ENCODE results near the gene SLC12A4.

The SLC12A4 gene

GRCh38 chr16:67962135-67962534 is 6.3 kb downstream of the SLC12A4 start:
- DNase-seq, result no peak

GRCh38 chr16:67961551-67961957 is 6.9 kb downstream of the SLC12A4 start:
- DNase-seq, result peak; percentile 98

GRCh38 chr16:67959536-67960329 is 8.7 kb downstream of the SLC12A4 start:
- DNase-seq, result no peak

- DNase-seq, result no peak
These were observed 10.8 kb downstream of the SLC12A4 start for GRCh38 chr16:67957622-67958021.

- DNase-seq, result no peak
These were observed 13.8 kb downstream of the SLC12A4 start for GRCh38 chr16:67954421-67955196.

- no peak for DNase-seq
These were observed 14.6 kb downstream of the SLC12A4 start for GRCh38 chr16:67953641-67954375.

GRCh38 chr16:67951485-67951884 is 17.0 kb downstream of the SLC12A4 start:
- DNase-seq, result no peak

GRCh38 chr16:67950335-67950843 is 18.0 kb downstream of the SLC12A4 start:
- no peak for DNase-seq

GRCh38 chr16:67949645-67950044 is 18.8 kb downstream of the SLC12A4 start:
- DNase-seq, result no peak

GRCh38 chr16:67948015-67948414 is 20.4 kb downstream of the SLC12A4 start:
- no peak for DNase-seq

- DNase-seq, result no peak
These were observed 21.4 kb downstream of the SLC12A4 start for GRCh38 chr16:67946966-67947558.

- DNase-seq, result no peak
These were observed 22.3 kb downstream of the SLC12A4 start for GRCh38 chr16:67946128-67946569.

GRCh38 chr16:67945392-67945933 is 23.0 kb downstream of the SLC12A4 start:
- DNase-seq, result no peak

GRCh38 chr16:67944690-67945391 is 23.6 kb downstream of the SLC12A4 start:
- DNase-seq, result no peak

- DNase-seq, result no peak
These were observed 24.6 kb downstream of the SLC12A4 start, which contains the start of gene LCAT for GRCh38 chr16:67943619-67944504. LCAT (minus strand) TSS chr16:67944120; CDS start chr16:67944101, 19 bp downstream.

GRCh38 chr16:67943256-67943618 is 25.2 kb downstream of the SLC12A4 start:
- DNase-seq, result no peak

GRCh38 chr16:67942510-67943255 is 25.8 kb downstream of the SLC12A4 start:
- DNase-seq, result no peak

GRCh38 chr16:67942200-67942509 is 26.3 kb downstream of the SLC12A4 start:
- peak; percentile 57 for DNase-seq

GRCh38 chr16:67941469-67942199 is 26.8 kb downstream of the SLC12A4 start:
- no peak for DNase-seq
